ENCODE data around the gene RSU1. TPM values are rescaled to one million over a fixed set of nuclear protein-coding genes. Genes with fewer than 3 reads are reported as not detected.
A peak's percentile ranks its signal among the peaks of the same experiment; 100 is the strongest.

RSU1 gene
- total RNA-seq, 1 donor from 2014 or later: 29.0 TPM

GRCh38 chr10:16811765-16812164 is 5.5 kb downstream of the RSU1 start:
- peaks cover 5% of the 10 kb centered on the region for H3K4me1 Mint-ChIP-seq (ENCODE audit: low read depth)
- no peaks in the 10 kb centered on the region for H3K9me3 Mint-ChIP-seq (ENCODE audit: low read depth)
- H3K36me3 Mint-ChIP-seq (ENCODE audit: insufficient read depth): no peaks in the 10 kb centered on the region
- no peak for DNase-seq (ENCODE audit: low spot score, unreplicated experiment)
- no peak overlapping the region for H3K4me3 Mint-ChIP-seq (ENCODE audit: low read depth)
- no peak for TF ChIP-seq CTCF (IDR thresholded peaks at IDR 0.05; ENCODE audit: unreplicated experiment)
- H3K27me3 Mint-ChIP-seq: no peaks in the 10 kb centered on the region
- no peak overlapping the region for H3K27ac Mint-ChIP-seq

- Mint-ChIP-seq H3K9me3 (ENCODE audit: low read depth) (no peaks in the 10 kb centered on the region), H3K4me3 (ENCODE audit: low read depth) (no peak overlapping the region), H3K4me1 (ENCODE audit: low read depth) (peaks cover 3% of the 10 kb centered on the region), H3K27ac (no peak overlapping the region), H3K36me3 (ENCODE audit: insufficient read depth) (no peaks in the 10 kb centered on the region), H3K27me3 (no peaks in the 10 kb centered on the region)
- TF ChIP-seq CTCF (IDR thresholded peaks at IDR 0.05; ENCODE audit: unreplicated experiment): no peak
- DNase-seq (ENCODE audit: low spot score, unreplicated experiment): no peak
These were observed 5.9 kb downstream of the RSU1 start for GRCh38 chr10:16811292-16811691.

- Mint-ChIP-seq H3K27me3 (no peaks in the 10 kb centered on the region), H3K4me1 (ENCODE audit: low read depth) (no peaks in the 10 kb centered on the region), H3K36me3 (ENCODE audit: insufficient read depth) (peaks cover 4% of the 10 kb centered on the region), H3K27ac (no peak overlapping the region), H3K9me3 (ENCODE audit: low read depth) (no peaks in the 10 kb centered on the region), H3K4me3 (ENCODE audit: low read depth) (no peak overlapping the region)
- peak; percentile 31 for DNase-seq (ENCODE audit: low spot score, unreplicated experiment)
- TF ChIP-seq CTCF (IDR thresholded peaks at IDR 0.05; ENCODE audit: unreplicated experiment): peak; percentile 65
These were observed 8.0 kb downstream of the RSU1 start for GRCh38 chr10:16809074-16809718.

- no peak overlapping the region for H3K27ac Mint-ChIP-seq
- peaks cover 5% of the 10 kb centered on the region for H3K4me1 Mint-ChIP-seq (ENCODE audit: low read depth)
- H3K4me3 Mint-ChIP-seq (ENCODE audit: low read depth): no peak overlapping the region
- no peak for TF ChIP-seq CTCF (IDR thresholded peaks at IDR 0.05; ENCODE audit: unreplicated experiment)
- DNase-seq (ENCODE audit: low spot score, unreplicated experiment): no peak
- peaks cover 6% of the 10 kb centered on the region for H3K9me3 Mint-ChIP-seq (ENCODE audit: low read depth)
- H3K27me3 Mint-ChIP-seq: no peaks in the 10 kb centered on the region
- peaks cover 8% of the 10 kb centered on the region for H3K36me3 Mint-ChIP-seq (ENCODE audit: insufficient read depth)
These were observed 13.1 kb downstream of the RSU1 start for GRCh38 chr10:16804123-16804522.

- DNase-seq (ENCODE audit: low spot score, unreplicated experiment): no peak
- Mint-ChIP-seq H3K4me3 (ENCODE audit: low read depth) (no peak overlapping the region), H3K4me1 (ENCODE audit: low read depth) (peaks cover 6% of the 10 kb centered on the region), H3K9me3 (ENCODE audit: low read depth) (peaks cover 7% of the 10 kb centered on the region), H3K27me3 (no peaks in the 10 kb centered on the region), H3K27ac (no peak overlapping the region), H3K36me3 (ENCODE audit: insufficient read depth) (peaks cover 9% of the 10 kb centered on the region)
- TF ChIP-seq CTCF (IDR thresholded peaks at IDR 0.05; ENCODE audit: unreplicated experiment): no peak
These were observed 13.8 kb downstream of the RSU1 start for GRCh38 chr10:16803464-16803863.

All from progenitor cell of endocrine pancreas (in vitro differentiated cells).